A673 (cell line): Measurements from ENCODE around the gene P2RY12. TPM values are rescaled to one million over a fixed set of nuclear protein-coding genes. Genes with fewer than 3 reads are reported as not detected.

Experiments
- BruUV-seq: library from RNA; stranded (reverse); fragments of 400-500 nt; replicated peaks from 2 replicates; lab custom pipeline; 2021; lab: Mats Ljungman, UMichigan
- CTCF ChIA-PET: fragments of 300-600 bp; sonication (Branson Sonifier 250); formaldehyde crosslinking; loops from one replicate; lab custom pipeline; 2022; ENCODE audit warnings: antibody characterized with exemption; lab: Charles Lee
- POLR2A ChIA-PET: fragments of 300-600 bp; sonication (Branson Sonifier 250); formaldehyde crosslinking; loops from one replicate; lab custom pipeline; 2022; ENCODE audit warnings: antibody characterized with exemption; ENCODE audit not compliant: low non-redundant PET; lab: Charles Lee
- DNase-seq: peaks from one replicate; pipeline ENCODE4 v3.0.0-alpha.2; 2015; ENCODE audit warnings: low spot score
- H3K27ac ChIP-seq: fragments of 200-600 bp; sonication (generic); 2 replicates; pipeline ENCODE4 v1.5.1; 2016; ENCODE audit warnings: mixed run types, low read depth, mild to moderate bottlenecking, mixed read lengths, antibody characterized with exemption, low read length; ENCODE audit not compliant: poor library complexity, severe bottlenecking
- H3K27me3 ChIP-seq: fragments of 200-600 bp; sonication (generic); replicated peaks from 2 replicates; pipeline ENCODE4 v1.6.1; 2017; ENCODE audit warnings: mixed run types, low read depth, mild to moderate bottlenecking, mixed read lengths, antibody characterized with exemption, low read length; ENCODE audit not compliant: insufficient read depth, poor library complexity
- H3K36me3 ChIP-seq: fragments of 200-600 bp; sonication (generic); 2 replicates; pipeline ENCODE4 v1.6.1; 2016; ENCODE audit warnings: mixed run types, mild to moderate bottlenecking, mixed read lengths, antibody characterized with exemption, low read length; ENCODE audit not compliant: insufficient read depth, poor library complexity, severe bottlenecking
- H3K4me1 ChIP-seq: fragments of 200-600 bp; sonication (generic); 2 replicates; pipeline ENCODE4 v1.6.1; 2017; ENCODE audit warnings: mixed run types, mild to moderate bottlenecking, mixed read lengths, antibody characterized with exemption, low read length; ENCODE audit not compliant: insufficient read depth, poor library complexity, severe bottlenecking
- H3K4me3 ChIP-seq: fragments of 200-600 bp; sonication (generic); 2 replicates; pipeline ENCODE4 v1.5.1; 2016; ENCODE audit warnings: low read depth, mixed run types, mild to moderate bottlenecking, mixed read lengths, low read length; ENCODE audit not compliant: poor library complexity, severe bottlenecking
- H3K9me3 ChIP-seq: fragments of 200-600 bp; sonication (generic); 2 replicates; pipeline ENCODE4 v1.6.1; 2016; ENCODE audit warnings: mixed run types, low read depth, mild to moderate bottlenecking, mixed read lengths, antibody characterized with exemption, low read length; ENCODE audit not compliant: poor library complexity, severe bottlenecking
- EZH2 ChIP-seq: fragments of 200-600 bp; sonication (generic); IDR thresholded peaks from 2 replicates; pipeline ENCODE4 v1.6.1; 2017; ENCODE audit warnings: borderline replicate concordance, low read depth, mild to moderate bottlenecking, mixed read lengths, antibody characterized with exemption, low read length; ENCODE audit not compliant: poor library complexity, severe bottlenecking
- intact Hi-C: fragments of 100-400 bp; cut with micrococcal nuclease; formaldehyde crosslinking; loops from one replicate; pipeline ENCODE4 v1.10.0; 2022; ENCODE audit not compliant: unreplicated experiment
- total RNA-seq: library from RNA; stranded (reverse); gene quantifications from 2 replicates; pipeline ENCODE4 v1.2.3, GENCODE V29; 2021
- TF ChIP-seq, protein P1 (sequence below): fragments of 300-800, 200-600 bp; sonication (generic); conservative IDR thresholded peaks from 2 replicates; pipeline ENCODE4 v1.5.1; 2017; ENCODE audit warnings: low read depth, mild to moderate bottlenecking, antibody characterized with exemption, low read length, moderate library complexity, mixed read lengths

P2RY12 gene
- total RNA-seq, 1 experiment from 2014 or later = not detected

DNA sequence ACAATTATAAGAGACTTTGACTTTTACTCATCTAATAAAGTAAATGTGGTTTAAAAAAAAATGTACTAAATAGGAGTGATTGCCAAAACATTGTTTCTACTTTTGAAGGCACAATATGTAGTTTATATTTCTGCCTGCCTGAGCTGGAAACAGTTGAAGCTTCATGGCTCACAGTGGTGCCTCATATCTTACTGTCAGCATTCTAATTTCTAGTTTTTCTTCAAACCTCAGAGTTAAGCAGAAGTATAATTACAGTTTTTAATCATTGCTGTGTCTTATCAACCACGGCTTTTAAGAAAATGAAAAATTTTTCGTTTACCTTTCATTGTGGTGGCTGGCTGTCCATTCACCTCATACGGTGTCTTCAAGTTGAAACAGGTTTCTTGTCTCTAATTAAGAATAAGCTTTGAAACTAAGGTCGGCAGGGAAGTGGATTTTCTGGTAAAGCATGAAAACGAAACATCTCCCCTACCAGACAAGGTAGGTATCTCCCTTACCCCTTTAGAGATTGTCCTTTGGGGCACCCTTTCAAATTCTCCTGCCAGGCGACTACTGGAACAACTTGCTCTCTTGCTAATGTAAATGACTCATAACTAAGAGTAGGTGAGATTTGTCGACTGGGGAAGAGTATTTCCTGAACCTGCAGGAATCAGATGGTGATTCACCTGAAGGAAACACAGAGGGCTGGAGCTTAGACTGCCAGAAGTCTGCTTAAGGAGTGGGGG is 68.1 kb downstream of the P2RY12 start, which contains the start of gene GPR87:
Gene GPR87 (minus strand): TSS at position 554 of the 725 bp plus-strand sequence. CDS start 16,720 bp downstream, outside the sequence.
- Histone ChIP-seq H3K4me1 (peaks cover 5% of the 10 kb centered on the region), H3K27me3 (no peaks in the 10 kb centered on the region), H3K4me3 (no peak within 1 kb of the TSS), H3K27ac (no peak within 1 kb of the TSS), H3K36me3 (no peaks in the 10 kb centered on the region), H3K9me3 (no peaks in the 10 kb centered on the region)
- CTCF ChIA-PET = no interaction called here
- POLR2A ChIA-PET = no interaction called here
- intact Hi-C loops = no loop called here
- DNase-seq = no peak
- BruUV-seq = no TSS peak
- no peak for TF ChIP-seq EZH2
- TF ChIP-seq, protein P1, sequence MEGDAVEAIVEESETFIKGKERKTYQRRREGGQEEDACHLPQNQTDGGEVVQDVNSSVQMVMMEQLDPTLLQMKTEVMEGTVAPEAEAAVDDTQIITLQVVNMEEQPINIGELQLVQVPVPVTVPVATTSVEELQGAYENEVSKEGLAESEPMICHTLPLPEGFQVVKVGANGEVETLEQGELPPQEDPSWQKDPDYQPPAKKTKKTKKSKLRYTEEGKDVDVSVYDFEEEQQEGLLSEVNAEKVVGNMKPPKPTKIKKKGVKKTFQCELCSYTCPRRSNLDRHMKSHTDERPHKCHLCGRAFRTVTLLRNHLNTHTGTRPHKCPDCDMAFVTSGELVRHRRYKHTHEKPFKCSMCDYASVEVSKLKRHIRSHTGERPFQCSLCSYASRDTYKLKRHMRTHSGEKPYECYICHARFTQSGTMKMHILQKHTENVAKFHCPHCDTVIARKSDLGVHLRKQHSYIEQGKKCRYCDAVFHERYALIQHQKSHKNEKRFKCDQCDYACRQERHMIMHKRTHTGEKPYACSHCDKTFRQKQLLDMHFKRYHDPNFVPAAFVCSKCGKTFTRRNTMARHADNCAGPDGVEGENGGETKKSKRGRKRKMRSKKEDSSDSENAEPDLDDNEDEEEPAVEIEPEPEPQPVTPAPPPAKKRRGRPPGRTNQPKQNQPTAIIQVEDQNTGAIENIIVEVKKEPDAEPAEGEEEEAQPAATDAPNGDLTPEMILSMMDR = no peak

DNA sequence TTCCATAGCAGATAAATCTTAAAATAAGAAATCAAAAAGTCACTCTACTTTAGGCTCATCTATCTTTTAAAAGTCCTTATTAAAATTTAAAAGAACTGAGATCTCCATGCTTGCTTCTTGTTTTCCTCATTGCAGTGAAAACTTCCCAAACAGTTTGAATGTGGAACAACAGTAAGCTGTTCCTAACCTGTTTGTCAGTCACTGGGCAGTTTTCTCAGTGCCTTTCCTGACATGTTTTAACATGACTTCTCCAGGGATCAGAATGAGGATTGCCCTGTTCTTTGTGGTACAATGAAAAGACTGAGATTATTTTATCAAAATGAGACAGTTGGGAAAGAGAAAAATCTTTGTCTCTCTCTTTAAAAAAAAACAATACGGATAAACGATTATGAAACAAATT is 68.7 kb downstream of the P2RY12 start:
- Histone ChIP-seq H3K4me3 (no peak overlapping the region), H3K27me3 (no peaks in the 10 kb centered on the region), H3K36me3 (no peaks in the 10 kb centered on the region), H3K9me3 (no peaks in the 10 kb centered on the region), H3K4me1 (peaks cover 5% of the 10 kb centered on the region), H3K27ac (no peak overlapping the region)
- CTCF ChIA-PET = no interaction called here
- no peak for TF ChIP-seq EZH2
- TF ChIP-seq, protein P1 = no peak
- POLR2A ChIA-PET = no interaction called here
- BruUV-seq = no TSS peak
- DNase-seq = no peak
- intact Hi-C loops = no loop called here

DNA sequence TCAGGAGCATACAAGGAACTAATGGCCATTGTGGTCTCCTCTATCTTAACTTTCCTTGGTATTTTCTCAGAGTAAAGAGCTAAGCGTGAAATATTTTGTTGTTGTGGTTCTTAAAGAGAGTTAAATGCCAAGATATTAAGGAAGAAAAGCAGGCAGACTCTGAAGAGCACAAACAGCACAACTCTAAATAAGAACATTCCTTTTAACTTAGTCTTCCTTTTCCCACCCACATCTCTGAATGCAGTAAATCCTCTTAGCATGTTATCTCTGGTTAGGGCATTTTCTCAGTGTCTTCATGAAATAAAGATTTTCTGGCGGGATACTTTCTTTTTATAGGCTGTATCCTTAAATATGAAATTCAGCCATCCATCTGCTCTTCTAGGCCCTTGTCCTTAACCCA is 69.4 kb downstream of the P2RY12 start:
- CTCF ChIA-PET = no interaction called here
- DNase-seq = peak; percentile 14
- intact Hi-C loops = no loop called here
- POLR2A ChIA-PET = no interaction called here
- H3K4me1 ChIP-seq = peaks cover 5% of the 10 kb centered on the region
- no peak overlapping the region for H3K4me3 ChIP-seq
- no TSS peak for BruUV-seq
- TF ChIP-seq, protein P1 = no peak
- TF ChIP-seq EZH2 = no peak
- no peaks in the 10 kb centered on the region for H3K36me3 ChIP-seq
- H3K27me3 ChIP-seq = no peaks in the 10 kb centered on the region
- no peaks in the 10 kb centered on the region for H3K9me3 ChIP-seq
- no peak overlapping the region for H3K27ac ChIP-seq
